NCI-H2107 (cell line): ENCODE data around the gene TBC1D3B.
"Not testable (repeated sequence)": the region's sequence is repeated elsewhere in the genome, so short reads cannot be mapped to it uniquely, and the experiment has no call there.

Experiments
- DNase-seq: peaks from one replicate; lab custom pipeline; 2025; lab: John Stamatoyannopoulos, UW

TBC1D3B gene

DNA sequence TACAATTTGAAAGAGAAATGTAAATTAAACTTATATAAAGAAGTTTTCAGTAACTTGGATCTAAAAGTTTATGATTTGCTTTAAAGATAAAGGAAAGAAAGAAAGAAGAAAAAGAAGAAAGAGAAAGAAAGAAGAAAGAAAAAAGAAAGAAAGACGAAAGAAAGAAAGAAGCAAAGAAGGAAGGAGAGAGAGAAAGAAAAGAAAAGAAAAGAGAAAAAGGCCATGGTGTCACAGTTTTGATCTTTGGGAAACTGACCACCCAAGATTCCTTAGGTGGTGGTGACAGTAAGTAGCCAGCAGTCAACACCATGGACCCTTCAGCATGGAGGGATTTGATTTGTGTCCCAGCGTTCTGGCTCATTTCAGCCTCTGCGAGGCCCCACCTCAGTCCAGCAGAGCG is 24.7 kb upstream of the TBC1D3B start:
- not testable (repeated sequence) for DNase-seq

DNA sequence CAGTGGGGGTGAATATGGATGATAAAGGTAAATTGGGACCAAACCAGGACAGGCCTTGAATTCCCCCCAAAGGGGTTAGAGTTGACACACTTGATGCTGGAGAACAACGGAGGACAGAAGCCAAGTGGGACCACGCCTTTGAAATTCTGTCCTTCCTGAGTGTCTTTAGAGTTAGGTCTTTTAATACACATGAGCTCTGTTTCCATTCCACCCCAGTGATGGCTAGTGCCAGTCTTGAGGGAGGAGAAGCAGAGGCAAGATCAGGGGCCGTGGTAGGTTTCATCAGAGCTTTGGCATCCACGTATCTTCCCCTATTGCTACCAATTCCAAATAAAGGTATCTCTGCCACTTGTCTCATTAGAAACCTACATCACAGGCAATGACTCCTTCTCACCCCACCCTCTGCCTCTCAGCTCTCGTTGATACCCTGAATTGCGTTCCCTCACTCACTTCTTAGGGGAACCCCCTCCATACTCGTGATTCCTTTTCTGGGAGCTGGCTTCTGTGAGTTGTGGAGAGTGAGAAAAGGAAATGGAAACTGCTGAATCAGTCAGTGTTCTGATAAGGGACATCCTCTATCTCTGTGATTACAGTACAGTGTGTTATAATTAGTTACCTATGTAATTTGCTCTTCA is 22.5 kb upstream of the TBC1D3B start:
- DNase-seq: no peak

DNA sequence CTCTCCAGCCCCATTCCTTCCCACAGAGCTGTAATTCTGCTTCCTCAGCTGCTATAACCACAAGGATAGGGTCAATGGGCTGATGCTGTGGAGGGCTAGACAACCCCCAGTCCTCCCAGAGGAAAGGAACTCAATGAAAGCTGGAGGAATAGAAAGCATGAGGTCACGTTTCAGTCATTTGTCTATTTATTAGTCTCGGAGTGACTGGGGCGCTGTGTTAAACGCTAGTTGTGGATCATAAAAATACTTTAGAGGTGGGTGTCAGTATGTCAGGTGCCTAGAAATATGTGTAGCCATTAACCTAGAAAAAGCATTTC is 20.9 kb upstream of the TBC1D3B start:
- DNase-seq: no peak

DNA sequence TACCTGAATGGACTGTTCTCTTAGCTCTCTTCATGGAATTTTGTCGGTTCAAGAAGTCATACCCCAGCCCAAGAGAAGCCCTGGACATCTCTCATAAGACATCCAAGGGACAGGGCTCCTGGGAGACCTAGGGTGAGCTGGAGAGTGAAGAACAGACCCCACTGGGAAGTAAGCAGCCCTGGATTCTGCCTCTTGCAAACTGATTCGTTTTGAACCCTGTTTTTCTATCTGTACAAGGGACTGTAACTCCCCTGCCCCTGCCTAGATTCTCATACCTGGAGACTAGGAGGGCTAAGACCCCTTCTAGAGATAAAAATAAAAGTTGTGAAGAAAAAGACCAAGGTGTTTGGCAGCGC is 19.7 kb upstream of the TBC1D3B start:
- DNase-seq: no peak

DNA sequence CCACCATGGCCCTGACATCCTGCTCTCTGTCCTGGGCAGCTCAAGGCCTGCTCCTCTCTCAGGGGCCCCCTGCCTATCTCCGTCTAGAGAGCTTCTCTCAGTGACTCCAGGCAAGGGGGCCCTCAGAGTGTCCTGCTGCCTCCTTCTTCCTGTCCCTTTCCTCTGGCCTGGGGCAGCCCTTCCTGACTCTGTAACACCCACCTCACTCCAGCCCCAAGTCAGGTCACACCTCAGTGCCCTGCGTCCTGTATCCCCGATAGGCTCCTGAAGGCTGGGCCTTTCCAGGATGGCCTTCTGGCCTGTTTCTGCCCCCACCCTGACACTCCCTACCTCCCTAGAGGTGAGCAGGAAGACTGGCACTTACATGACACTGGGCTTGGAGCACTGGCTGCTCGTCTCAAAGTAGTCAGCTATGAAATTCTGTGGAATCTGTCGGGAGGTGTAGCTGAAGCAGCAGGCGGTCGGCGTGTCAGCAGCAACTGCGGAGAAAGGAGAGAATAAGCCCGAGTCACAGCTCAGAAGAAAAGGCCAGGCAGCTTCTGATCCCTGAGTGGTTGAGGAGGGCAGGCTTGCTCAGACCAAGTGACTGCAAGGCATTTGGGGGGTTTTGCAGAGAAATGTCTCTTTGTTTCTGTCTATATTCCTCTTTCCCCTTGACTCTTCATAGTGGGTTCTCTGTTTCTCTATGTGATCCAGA is 19.1 kb upstream of the TBC1D3B start:
- DNase-seq: no peak

DNA sequence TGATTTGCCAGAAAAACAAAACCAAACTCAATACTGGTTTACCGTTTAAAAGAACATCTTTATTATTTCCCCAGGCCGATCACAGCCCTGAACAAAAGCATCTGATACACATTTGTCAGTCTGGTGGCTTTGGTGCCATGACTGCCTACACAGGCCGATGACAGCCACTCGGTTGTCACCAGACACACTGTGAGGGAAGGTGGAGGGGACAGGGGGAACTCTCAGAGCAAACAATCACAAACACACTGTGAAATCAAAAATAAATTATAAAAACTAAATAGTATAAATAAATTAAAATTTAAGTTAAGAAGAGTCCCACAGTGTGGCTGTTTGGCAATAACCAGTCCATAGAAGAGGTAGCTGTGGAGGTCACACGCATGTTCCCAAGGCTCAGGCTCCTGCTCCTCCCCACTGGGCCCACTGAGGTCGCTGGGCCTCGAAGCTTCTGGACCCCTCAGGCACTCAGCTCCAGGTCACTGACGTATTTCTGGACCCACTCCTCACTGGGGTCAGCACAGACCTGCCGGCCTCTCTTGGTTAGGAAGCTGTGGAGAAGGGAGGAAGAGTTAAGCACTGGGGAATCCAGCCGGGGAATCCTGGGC is 18.5 kb upstream of the TBC1D3B start:
- not testable (repeated sequence) for DNase-seq

DNA sequence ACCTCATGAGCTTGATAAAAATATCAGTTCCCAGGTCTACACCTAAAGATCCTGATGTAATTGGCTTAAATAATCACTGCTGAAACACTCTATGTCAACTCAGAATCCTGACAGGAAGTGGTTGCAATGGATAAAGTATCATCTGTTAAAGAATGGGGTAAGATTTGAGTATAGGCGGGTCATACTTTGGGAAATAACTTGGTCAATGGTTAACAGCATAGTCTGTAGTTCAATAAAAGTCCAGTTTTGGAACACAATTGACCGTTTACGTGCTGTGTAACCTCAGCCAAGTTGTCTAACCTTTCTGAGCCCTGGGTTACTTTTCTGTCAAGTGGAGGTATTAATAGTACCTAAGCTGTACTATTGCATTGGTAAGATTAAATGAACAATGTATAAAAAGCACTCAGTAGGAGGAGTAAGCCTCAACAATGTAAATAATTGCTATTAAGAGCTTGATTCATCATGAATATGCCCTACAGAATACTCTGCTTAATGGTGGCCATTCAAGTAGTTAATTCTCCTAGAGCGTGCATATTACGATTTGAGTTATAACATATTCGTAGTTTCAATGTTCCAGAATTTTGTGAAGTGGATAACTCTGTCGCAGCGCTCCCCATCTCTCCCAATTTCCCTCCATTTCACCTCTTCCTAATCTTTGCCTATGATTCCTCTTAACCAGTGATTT is 17.9 kb upstream of the TBC1D3B start:
- DNase-seq: not testable (repeated sequence)

DNA sequence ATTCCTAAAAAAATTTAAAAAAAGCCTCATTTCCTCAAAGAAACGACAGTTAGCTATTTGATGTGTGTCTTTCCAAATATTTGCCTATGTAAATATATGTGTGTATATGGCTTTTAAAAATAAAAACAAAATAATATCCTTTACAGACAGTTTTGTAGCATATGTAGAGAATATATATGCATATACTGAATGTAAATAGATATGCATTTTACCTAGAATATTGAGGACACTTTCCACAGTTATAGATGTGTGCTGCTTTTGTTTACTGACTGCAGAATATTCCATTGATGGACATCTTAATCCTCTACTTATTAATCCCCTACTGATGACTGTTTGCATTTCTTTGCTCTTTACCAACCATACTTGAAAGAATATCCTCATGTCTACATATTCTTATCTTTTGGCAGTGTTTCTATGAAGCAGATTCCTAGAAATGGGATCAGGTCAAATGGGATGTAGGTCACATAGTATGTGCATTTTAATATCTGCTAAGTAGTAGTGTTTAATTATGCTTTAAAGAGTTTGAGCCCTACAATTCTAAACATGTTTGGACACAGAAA is 16.9 kb upstream of the TBC1D3B start:
- no peak for DNase-seq

DNA sequence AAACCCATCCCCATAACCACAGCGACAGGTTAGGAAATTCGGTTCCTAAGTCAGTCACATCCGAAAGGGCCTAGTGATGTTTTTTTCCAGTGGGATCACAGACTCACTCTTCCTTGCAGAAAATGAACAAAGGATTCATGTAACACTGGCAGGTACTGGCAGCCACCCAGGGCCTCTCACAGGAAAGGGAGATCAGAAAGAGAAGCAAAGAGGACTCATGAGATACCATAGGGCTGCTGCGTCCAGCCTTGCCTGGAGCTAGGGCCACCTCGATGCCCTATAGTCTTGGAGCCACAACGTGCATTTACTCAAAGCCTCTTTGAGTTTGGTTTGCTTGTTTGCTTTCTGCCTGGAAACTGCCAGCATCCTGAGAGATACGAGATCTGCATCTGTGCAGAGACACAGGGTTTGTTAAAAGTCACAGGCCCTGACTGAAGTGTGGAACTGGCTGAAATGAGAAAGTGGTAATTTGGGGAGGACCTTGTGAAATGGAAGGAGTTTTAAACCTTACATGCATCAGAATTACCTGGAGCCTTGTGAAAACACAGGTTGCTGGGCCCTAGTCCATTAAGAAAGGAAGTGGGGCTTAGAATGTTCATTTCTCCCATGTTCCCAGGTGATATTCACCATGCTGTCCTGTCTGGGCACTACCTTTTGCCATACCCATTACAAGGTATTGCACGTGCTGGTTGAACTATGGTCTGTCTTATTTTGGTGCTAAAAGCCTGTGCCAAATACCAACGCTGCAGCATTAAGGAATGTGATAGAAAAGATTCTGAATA is 14.3 kb upstream of the TBC1D3B start:
- DNase-seq: not testable (repeated sequence)

DNA sequence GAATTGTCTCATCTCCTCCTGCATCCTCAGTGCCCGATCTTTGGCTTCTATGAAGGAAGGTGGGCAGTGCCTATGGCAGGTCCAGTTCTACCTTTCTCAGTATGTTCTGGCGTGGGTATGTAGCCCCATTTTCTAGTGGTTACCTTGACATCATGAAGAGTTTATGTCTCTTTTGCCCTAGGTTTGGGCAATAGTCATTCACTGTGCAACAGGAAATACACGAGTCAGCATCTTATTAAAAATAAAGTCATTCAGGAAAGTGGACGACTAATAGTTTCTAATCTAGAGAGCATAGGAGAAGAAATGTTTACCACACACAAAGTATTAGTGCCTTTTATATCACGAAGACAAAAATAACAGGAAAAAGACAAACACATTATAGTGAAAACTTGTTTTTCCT is 13.6 kb upstream of the TBC1D3B start:
- DNase-seq: not testable (repeated sequence)

DNA sequence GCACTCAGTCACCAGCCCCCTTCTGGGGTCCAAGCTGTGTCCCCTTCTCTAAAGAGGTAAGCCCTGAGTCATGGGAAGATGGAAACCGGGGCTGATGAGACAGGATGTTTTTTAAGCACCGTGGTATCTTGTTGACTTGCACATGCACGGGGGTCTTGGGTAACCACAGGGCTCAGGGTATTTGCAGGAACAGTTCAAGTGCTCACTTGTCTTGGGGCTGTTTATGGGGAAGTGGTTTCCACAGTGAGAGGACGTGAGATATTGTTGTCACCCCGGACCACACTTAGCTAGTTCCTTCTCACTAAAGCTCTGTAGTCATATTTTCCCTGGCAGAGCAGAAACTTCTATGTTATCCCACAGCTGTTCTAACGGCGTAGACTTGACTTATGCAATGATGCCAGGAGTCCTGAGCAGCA is 12.5 kb upstream of the TBC1D3B start:
- DNase-seq: no peak

DNA sequence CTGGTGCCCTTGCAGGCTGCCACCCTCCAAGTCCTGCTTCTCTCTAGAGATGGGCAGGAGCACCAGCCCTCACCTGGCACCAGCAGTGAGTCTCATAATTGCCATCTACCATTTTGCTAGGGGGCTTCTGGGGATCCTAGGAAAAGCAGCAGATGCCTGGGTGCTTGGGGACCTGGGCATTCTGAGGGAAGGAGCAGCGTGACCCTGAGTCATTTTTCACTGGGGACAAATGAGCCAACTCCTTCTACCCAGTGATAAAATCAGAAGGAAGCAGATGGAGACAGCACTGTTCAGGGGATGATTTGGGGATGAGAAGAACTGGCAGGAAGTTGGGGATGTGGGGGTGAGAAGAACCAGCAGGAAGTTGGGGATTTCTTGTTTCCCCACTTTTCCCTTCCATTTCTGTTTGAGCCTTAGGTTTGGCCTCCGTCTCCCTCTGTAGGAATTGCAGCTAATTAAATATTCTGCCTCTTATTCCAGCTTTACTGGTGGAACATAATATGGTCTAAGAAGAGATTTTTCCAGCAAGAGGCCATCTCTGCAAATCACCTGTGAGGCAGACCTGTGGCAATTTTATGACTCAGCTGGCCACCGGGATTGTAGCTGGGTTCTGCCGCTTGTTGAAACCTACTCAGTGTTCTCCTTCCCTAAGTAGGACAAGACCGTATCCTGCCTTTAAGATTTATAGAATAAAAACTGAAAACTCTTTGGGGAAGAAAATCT is 11.7 kb upstream of the TBC1D3B start:
- DNase-seq: not testable (repeated sequence)

DNA sequence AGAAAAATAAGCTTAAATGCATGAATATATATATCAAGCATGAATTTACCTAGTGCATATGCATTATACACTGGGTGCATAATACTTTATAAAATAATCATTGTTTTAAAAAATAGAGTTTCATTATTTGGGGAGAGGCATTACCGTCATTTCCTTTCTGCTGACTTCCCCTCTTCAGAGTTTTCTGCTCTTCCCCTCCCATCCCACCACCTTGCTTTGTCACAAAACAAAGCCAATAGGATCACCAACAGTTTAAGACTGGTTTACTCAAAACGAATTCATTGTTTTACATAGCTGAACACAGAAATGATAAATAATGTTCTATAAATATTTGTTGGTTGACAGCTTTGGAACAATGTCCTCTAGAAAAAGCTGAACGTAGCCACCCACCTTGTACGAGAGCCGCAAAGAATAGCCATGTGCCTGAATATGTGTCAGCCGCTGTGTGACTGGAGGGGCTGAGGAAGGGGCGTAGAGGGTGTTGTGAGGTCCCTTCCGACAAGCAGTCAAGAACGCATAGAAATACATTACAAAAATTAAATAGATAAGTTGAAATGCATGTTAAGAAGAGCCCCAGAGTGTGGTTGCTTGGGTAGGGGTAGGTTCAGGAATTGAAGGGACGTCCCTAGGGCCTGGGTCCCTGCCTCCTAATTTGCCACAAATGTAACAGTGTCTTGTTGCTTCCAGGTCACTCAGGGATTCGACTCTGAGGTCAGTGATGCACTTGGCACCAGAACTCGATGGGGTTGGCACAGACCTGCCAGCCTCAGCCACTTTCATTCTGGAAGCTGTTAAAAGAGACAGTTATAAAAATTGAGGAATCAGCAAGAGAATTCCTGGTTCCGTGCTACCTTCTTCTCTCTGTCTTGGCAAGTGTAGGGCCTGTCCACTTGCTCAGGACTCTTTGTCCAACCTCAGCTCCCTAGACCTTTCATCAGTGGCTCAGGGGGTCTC is 10.7 kb upstream of the TBC1D3B start:
- DNase-seq: not testable (repeated sequence)

DNA sequence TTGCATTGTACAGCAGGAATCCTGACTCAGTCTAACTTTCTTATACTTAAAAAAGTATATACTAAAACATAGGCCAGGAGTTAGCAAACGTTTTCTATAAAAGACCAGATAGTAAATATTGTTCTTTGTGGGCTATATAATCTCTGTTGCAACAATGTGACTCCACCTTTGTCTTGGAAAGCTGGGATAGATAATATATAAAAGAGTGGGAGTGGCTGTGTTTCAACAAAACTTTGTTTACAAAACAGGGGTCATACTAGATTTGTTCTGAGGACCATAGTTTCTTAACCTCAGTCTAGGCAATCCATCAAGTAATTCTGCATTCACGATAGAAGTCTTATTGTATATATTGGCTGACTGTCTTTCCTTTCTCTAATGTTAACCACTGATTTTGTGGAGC is 9.0 kb upstream of the TBC1D3B start:
- DNase-seq: no peak

DNA sequence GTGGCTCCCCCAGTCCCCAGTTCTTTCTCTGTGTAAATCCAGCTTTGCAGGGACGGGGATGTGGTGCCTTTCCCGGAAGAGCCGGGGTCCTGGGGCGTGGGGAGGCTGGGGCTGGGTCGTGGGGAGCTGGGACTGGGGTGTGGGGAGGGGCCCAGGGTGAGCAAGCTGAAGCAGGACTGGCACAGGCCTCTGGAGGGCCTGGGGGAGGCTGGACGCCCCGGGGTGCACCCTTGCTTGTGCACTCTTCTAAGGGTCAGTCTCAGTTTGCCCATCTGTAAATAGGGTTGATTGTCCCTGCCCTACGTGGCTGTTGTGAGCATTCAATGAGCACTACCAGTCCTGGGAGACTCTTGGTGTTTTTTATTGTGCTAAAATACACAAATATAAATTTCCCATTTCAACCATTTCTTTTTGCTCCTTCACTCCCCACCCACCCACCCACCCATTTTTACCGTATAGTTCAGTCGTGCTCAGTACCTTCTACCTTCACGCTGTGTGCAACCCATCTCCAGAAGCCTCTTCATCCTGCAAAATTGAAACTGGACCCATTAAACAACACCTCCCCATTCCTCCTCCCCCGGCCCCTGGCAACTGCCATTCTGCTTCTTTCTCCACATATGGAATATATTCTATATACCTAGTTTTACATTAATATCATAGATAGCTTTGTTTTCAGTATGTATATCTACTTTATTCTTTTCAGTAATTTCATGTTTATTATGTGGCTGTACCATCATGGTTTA is 7.8 kb upstream of the TBC1D3B start:
- no peak for DNase-seq

DNA sequence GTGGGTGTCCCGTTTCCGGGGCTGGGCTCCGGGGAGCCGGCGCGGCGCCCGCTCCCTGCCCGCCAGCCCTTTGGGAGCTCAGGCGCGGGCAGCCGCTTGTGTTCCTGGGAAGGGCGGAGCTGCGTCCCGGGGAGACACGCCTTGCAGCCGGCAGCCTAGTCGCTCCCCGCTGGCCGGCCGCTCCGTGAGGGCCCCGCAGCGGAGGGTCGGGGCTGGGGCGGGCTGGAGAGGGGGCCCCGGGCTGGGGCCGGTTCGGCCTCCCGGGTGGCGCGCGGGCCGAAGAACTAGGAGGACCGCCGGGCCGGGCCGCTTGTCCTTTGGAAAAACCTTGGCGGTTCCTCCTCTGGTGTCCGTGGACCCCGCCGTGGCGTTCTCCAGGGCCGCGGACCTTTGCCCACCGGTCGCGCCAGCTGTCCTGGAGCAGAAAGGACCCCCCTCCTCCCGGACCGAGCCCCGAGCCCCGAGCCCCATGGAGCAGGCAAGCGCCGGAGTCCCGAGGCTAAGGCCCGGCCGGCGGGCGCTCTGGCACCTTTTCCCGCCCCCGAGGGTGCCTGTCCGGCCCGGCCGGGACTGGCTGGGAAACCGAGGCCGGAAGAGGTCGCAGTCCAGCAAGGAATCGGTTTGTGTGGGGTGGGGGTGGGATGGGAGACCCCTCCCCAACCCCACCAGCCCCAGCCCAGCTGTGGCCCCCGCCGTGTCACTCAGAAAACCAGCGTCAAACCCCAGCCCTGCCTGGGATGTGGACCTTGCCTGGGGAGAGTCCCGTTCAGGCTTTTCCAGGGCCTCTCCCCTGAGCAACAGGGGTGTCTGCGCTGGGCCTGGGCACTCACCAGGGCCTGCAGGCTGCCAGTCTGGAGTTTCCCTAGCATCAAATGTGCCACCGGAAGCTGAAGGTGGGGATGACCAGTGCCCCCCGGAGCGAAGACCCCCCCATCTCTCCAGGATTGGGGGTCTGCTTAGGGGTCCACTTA is 6.8 kb upstream of the TBC1D3B start:
- DNase-seq: peak; percentile 34

DNA sequence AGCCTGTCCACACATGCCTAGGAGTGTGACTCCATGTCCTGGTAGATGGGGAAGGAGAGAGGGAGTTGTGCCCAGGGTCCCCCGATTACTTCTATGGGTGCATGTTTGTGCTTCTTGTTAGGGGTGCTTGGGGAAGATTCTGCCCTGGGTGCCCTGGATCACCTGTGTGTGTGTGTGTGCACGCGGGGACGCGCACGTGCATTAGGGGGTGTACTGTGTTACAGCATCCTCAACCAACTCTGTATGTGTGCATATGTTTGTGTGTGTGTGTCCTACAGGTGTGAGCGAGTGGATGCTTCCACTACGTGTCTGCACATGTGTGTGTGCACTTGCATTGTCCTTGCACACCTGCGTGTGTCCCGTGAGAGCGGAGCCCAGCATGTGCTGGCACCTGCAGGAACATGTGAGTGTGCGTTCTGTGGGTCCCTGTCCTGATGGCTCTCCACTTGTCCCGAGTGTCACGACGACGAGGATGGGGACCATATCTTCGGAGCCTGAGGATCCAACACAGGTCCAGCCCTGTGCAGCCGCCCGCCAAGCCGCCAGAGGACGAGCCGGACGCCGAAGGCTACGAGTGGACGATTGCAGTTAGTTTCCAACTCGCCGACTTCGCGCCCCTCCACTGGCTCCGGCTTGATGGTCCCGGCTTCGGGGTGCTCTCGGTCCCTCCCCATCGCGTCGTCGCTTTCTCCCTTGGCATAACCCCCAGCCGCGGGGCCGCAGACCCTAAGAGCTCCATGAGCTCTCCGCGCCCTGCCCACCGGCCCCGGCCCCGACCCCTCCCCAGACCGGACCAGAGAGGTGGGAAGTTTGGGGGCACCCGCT is 6.0 kb upstream of the TBC1D3B start:
- no peak for DNase-seq
